Gastrocnemius medialis (tissue), 4 donors: Measurements from ENCODE around the gene KIF26B. TPM values are rescaled to one million over a fixed set of nuclear protein-coding genes. Genes with fewer than 3 reads are reported as not detected.

Source experiments
- ATAC-seq, 2 donors: fragments of 150-250 bp; one replicate each; pipeline ENCODE4 v1.9.1; 2016
- DNase-seq, 2 donors: peaks; one replicate each; pipeline ENCODE4 v3.0.0-alpha.2; 2019
- H3K27ac ChIP-seq, 4 donors: fragments of 200-600 bp; sonication (generic); 1 replicate in 1 of 4; 2 replicates in 3 of 4; pipeline ENCODE4 v1.5.1; 2016 to 2018; ENCODE audit warnings: mild to moderate bottlenecking in 2 of 4, moderate library complexity in 1 of 4
- H3K27me3 ChIP-seq, 3 donors: fragments of 200-600 bp; sonication (generic) in 2 of 3; 1 replicate in 1 of 3; 2 replicates in 2 of 3; pipeline versions ENCODE4 v1.5.1 to v1.6.0; 2016 to 2019; ENCODE audit warnings: mild to moderate bottlenecking in 1 of 3, moderate library complexity in 1 of 3
- H3K36me3 ChIP-seq, 2 donors: fragments of 200-600 bp; sonication (generic) in 1 of 2; one replicate each; pipeline ENCODE4 v1.5.1; 2017 to 2018
- H3K4me1 ChIP-seq, 2 donors: fragments of 200-600 bp; sonication (generic) in 1 of 2; one replicate each; pipeline ENCODE4 v1.5.1; 2016 to 2017; ENCODE audit warnings: mild to moderate bottlenecking in 2 of 2
- H3K4me3 ChIP-seq, 4 donors: fragments of 200-600 bp; sonication (generic) in 3 of 4; 1 replicate in 1 of 4; 2 replicates in 3 of 4; pipeline ENCODE4 v1.5.1; 2016 to 2019; ENCODE audit warnings: mild to moderate bottlenecking in 2 of 4
- H3K9me3 ChIP-seq, 3 donors: fragments of 200-600 bp; sonication (generic) in 2 of 3; 1 replicate in 1 of 3; 2 replicates in 2 of 3; pipeline ENCODE4 v1.5.1; 2016 to 2019
- POLR2A ChIP-seq, 2 donors: fragments of 450-650 bp; IDR thresholded peaks; one replicate each; pipeline ENCODE4 v1.6.1; 2017; ENCODE audit warnings: antibody characterized with exemption in 2 of 2, mild to moderate bottlenecking in 2 of 2, moderate library complexity in 2 of 2
- in situ Hi-C, 4 donors: fragments of 200-750 bp; cut with MboI; loops; one replicate each; pipeline versions ENCODE4 v1.15.0 to v1.8.0; 2017; ENCODE audit warnings: low sequenced_read_pairs in 4 of 4
- intact Hi-C: fragments of 100-400 bp; cut with DNase I; formaldehyde crosslinking; loops from one replicate; pipeline ENCODE4 v1.15.1; 2023; ENCODE audit warnings: low total_unique reads
- total RNA-seq, 4 donors: library from RNA; depleted of rRNA; stranded (reverse); fragments of >200 nt; gene quantifications; one replicate each; pipeline versions ENCODE4 v1.1.0 to v1.2.3, GENCODE V29; 2016
- TF ChIP-seq, protein P1 (sequence below), 5 experiments: fragments of 450-650 bp in 3 of 5; fragments of 200-600 bp in 2 of 5; sonication (generic) in 2 of 5; IDR thresholded peaks in 4 of 5; conservative IDR thresholded peaks in 1 of 5; 1 replicate in 4 of 5; 2 replicates in 1 of 5; pipeline ENCODE4 v1.5.1; 2016 to 2019; ENCODE audit warnings: antibody characterized with exemption in 5 of 5, mild to moderate bottlenecking in 3 of 5, moderate library complexity in 3 of 5

Gene KIF26B
- total RNA-seq, 4 donors from 2014 or later, result 0.02 to 0.20 (median 0.10) TPM; not detected in 1

DNA sequence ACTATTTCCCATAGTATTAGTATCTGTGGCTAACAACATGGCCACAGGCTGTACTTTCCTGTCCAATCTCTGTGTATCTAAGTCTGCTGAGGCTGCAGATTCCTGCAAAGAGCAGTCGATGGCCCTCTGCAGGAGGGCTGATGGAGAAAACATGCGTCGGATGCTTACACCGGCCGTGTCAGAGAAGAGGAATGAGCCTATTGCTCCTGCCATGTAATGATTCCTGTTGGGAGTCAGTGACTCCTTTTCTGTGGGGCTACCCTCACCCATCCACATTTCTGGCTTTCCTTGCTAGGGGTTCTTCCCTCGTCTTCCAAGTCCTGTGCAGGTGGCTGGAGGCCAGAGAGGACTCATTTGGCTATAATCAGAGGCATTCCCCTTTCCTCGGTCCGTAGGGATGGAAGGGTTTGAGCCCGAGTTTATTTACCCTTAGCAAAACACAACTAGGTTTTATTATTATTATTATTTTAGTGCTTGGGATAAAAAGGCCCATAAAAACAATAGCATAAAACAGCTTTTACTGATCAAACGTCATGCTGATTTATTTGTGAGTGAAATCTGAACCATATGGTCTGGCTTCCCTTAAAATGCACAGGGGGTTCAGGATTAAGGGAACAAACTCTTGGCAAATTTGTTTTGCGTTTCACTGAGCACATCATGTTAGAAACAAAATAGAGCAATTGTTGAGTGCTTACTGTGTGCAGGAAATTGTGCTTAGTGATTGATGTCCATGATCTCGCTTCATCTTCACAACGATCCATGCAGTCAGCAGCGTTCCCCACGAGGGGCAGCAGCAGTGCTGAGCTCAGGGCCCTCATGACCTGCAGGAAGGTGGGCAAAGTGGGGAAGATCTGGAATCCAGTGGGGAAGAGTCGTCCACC is 70.8 kb downstream of the KIF26B start:
- Histone ChIP-seq H3K27ac (no peak overlapping the region), H3K36me3 (no peaks in the 10 kb centered on the region), H3K4me3 (no peak overlapping the region), H3K27me3 (no peaks in the 10 kb centered on the region), H3K4me1 (no peaks in the 10 kb centered on the region), H3K9me3 (no peaks in the 10 kb centered on the region)
- in situ Hi-C loops, result no loop called here
- TF ChIP-seq, protein P1, sequence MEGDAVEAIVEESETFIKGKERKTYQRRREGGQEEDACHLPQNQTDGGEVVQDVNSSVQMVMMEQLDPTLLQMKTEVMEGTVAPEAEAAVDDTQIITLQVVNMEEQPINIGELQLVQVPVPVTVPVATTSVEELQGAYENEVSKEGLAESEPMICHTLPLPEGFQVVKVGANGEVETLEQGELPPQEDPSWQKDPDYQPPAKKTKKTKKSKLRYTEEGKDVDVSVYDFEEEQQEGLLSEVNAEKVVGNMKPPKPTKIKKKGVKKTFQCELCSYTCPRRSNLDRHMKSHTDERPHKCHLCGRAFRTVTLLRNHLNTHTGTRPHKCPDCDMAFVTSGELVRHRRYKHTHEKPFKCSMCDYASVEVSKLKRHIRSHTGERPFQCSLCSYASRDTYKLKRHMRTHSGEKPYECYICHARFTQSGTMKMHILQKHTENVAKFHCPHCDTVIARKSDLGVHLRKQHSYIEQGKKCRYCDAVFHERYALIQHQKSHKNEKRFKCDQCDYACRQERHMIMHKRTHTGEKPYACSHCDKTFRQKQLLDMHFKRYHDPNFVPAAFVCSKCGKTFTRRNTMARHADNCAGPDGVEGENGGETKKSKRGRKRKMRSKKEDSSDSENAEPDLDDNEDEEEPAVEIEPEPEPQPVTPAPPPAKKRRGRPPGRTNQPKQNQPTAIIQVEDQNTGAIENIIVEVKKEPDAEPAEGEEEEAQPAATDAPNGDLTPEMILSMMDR (IDR thresholded peaks at IDR 0.05 in 4 of 5, conservative IDR thresholded peaks at IDR 0.05 in 1 of 5), result no peak
- no peak for TF ChIP-seq POLR2A (IDR thresholded peaks at IDR 0.05)
- DNase-seq (no peak), ATAC-seq (no peak)
- intact Hi-C loops, result no loop called here

DNA sequence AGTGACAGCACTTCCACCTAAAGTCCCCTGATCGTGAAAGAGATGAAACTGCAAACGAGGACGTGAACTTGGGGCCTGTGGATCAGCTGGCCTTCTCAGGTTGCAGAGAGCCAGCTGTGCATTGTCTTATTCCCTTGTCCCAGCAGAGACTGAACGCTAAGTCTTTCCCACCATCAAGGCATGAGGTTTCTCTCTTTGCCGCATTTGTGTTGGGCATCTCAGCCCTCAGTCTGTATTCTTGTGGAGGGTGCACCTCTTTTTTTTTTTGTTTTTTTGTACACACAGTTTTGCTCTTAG is 71.4 kb downstream of the KIF26B start:
- Histone ChIP-seq H3K4me1 (no peaks in the 10 kb centered on the region), H3K36me3 (no peaks in the 10 kb centered on the region), H3K27me3 (no peaks in the 10 kb centered on the region), H3K27ac (no peak overlapping the region), H3K4me3 (no peak overlapping the region), H3K9me3 (no peaks in the 10 kb centered on the region)
- intact Hi-C loops, result no loop called here
- DNase-seq (no peak), ATAC-seq (no peak)
- TF ChIP-seq, protein P1 (IDR thresholded peaks at IDR 0.05 in 4 of 5, conservative IDR thresholded peaks at IDR 0.05 in 1 of 5), result no peak
- no peak for TF ChIP-seq POLR2A (IDR thresholded peaks at IDR 0.05)
- in situ Hi-C loops, result no loop called here

DNA sequence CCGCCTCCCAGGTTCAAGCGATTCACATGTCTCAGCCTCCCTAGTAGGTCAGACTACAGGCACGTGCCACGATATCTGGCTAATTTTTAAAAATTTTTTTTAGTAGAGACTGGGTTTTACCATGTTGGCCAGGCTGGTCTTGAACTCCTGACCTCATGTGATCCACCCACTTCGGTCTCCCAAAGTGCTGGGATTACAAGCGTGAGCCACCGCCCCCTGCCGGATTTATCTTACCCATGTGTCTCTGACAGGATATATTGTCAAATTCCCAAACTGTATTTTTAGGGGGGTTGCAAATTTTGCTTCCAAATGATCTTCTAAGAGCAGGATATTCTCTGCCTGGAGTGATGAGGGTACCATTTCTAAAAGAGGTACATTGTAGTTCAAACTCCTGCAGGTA is 74.3 kb downstream of the KIF26B start:
- no peaks in the 10 kb centered on the region for H3K27me3 ChIP-seq

DNA sequence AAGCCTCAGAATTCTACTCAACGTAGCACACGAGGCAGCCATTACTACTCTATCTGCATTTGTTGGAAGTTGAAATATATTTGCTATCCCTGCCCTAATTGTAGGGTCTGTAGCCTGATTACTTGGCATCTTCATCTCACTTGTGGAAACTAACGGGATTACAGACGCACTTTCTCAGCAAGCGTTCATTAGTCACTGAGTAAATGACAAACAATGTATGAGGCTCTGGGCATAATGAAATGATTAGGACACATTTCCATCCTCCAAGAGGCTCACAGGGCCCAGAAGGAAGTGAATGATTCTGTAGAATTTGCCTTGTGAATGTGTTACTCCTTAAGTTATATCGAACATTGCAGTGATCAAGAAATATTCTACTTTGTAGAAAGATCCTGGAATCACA is 78.1 kb downstream of the KIF26B start:
- in situ Hi-C loops (no loop called here), intact Hi-C loops (no loop called here)
- Histone ChIP-seq H3K4me3 (no peak overlapping the region), H3K27me3 (no peaks in the 10 kb centered on the region), H3K9me3 (no peaks in the 10 kb centered on the region), H3K36me3 (no peaks in the 10 kb centered on the region), H3K4me1 (no peaks in the 10 kb centered on the region), H3K27ac (no peak overlapping the region)
- ATAC-seq (no peak), DNase-seq (no peak)
- no peak for TF ChIP-seq POLR2A (IDR thresholded peaks at IDR 0.05)
- TF ChIP-seq, protein P1 (IDR thresholded peaks at IDR 0.05 in 4 of 5, conservative IDR thresholded peaks at IDR 0.05 in 1 of 5), result no peak

More for the DNA sequence above, 74.3 kb downstream of the KIF26B start:
- Histone ChIP-seq H3K27ac (no peak overlapping the region), H3K4me3 (no peak overlapping the region), H3K4me1 (no peaks in the 10 kb centered on the region), H3K9me3 (no peaks in the 10 kb centered on the region), H3K36me3 (no peaks in the 10 kb centered on the region)
- in situ Hi-C loops (no loop called here), intact Hi-C loops (no loop called here)
- DNase-seq (no peak), ATAC-seq (no peak)
- TF ChIP-seq, protein P1 (IDR thresholded peaks at IDR 0.05 in 4 of 5, conservative IDR thresholded peaks at IDR 0.05 in 1 of 5), result no peak
- no peak for TF ChIP-seq POLR2A (IDR thresholded peaks at IDR 0.05)
